ENCODE data around the gene MEG3.

MEG3 gene

GRCh38 chr14:100899884-100900771 is 74.2 kb downstream of the MEG3 start:
- no peak for DNase-seq

- DNase-seq: no peak
Observed at GRCh38 chr14:100900837-100901390, 75.0 kb downstream of the MEG3 start.

- no peak for DNase-seq
Observed at GRCh38 chr14:100901391-100902183, 75.7 kb downstream of the MEG3 start.

GRCh38 chr14:100902295-100903133 is 76.6 kb downstream of the MEG3 start:
- no peak for DNase-seq

GRCh38 chr14:100903134-100903468 is 77.2 kb downstream of the MEG3 start:
- no peak for DNase-seq

- no peak for DNase-seq
Observed at GRCh38 chr14:100903672-100904185, 77.8 kb downstream of the MEG3 start, which contains the start of gene RTL1. Gene RTL1, minus strand, starts transcription at chr14:100903722. Its CDS starts 18,934 bp downstream, at chr14:100884788.

GRCh38 chr14:100904307-100905087 is 78.6 kb downstream of the MEG3 start:
- DNase-seq: no peak

- no peak for DNase-seq
Observed at GRCh38 chr14:100905166-100905565, 79.2 kb downstream of the MEG3 start.

GRCh38 chr14:100906420-100906819 is 80.5 kb downstream of the MEG3 start:
- DNase-seq: no peak

- DNase-seq: no peak
Observed at GRCh38 chr14:100907240-100907639, 81.3 kb downstream of the MEG3 start.

- DNase-seq: no peak
Observed at GRCh38 chr14:100909439-100909838, 83.5 kb downstream of the MEG3 start.
